Activated CD8-positive, alpha-beta memory T cell treated with anti-CD3 and anti-CD28 coated beads, Interleukin-2, amount 50 U/mL, for 1 hour (primary cell): Measurements from ENCODE around the gene CKM.
"Not testable (repeated sequence)": the region's sequence is repeated elsewhere in the genome, so short reads cannot be mapped to it uniquely, and the experiment has no call there.

ENCODE experiments used
- DNase-seq: peaks from one replicate; pipeline ENCODE4 v3.0.0-alpha.2; 2020; ENCODE audit errors: extremely low read depth

The CKM gene

GRCh38 chr19:45291834-45292233 is 30.8 kb downstream of the CKM start:
- no peak for DNase-seq

- DNase-seq: no peak
Observed at GRCh38 chr19:45290381-45290931, 32.2 kb downstream of the CKM start.

GRCh38 chr19:45283443-45284033 is 39.1 kb downstream of the CKM start:
- DNase-seq: no peak

- DNase-seq: no peak
Observed at GRCh38 chr19:45280471-45280961, 42.2 kb downstream of the CKM start.

- no peak for DNase-seq
Observed at GRCh38 chr19:45279587-45280192, 43.0 kb downstream of the CKM start.

- DNase-seq: no peak
Observed at GRCh38 chr19:45278087-45278486, 44.6 kb downstream of the CKM start.

GRCh38 chr19:45276284-45276687 is 46.4 kb downstream of the CKM start:
- DNase-seq: no peak

GRCh38 chr19:45275370-45275971 is 47.2 kb downstream of the CKM start:
- no peak for DNase-seq

GRCh38 chr19:45273521-45273855 is 49.2 kb downstream of the CKM start:
- no peak for DNase-seq

- no peak for DNase-seq
Observed at GRCh38 chr19:45271735-45272108, 51.0 kb downstream of the CKM start.

GRCh38 chr19:45271098-45271734 is 51.5 kb downstream of the CKM start:
- DNase-seq: no peak

- not testable (repeated sequence) for DNase-seq
Observed at GRCh38 chr19:45269939-45270338, 52.7 kb downstream of the CKM start.

GRCh38 chr19:45267296-45267695 is 55.4 kb downstream of the CKM start:
- DNase-seq: no peak

GRCh38 chr19:45265375-45265774 is 57.3 kb downstream of the CKM start:
- DNase-seq: no peak

- DNase-seq: no peak
Observed at GRCh38 chr19:45264781-45265317, 57.8 kb downstream of the CKM start.

GRCh38 chr19:45263013-45263412 is 59.7 kb downstream of the CKM start:
- DNase-seq: no peak

GRCh38 chr19:45262570-45262969 is 60.1 kb downstream of the CKM start:
- no peak for DNase-seq

- DNase-seq: no peak
Observed at GRCh38 chr19:45258862-45259261, 63.8 kb downstream of the CKM start.

GRCh38 chr19:45256836-45257235 is 65.8 kb downstream of the CKM start:
- no peak for DNase-seq
